ENCODE measurements around the gene NPY. TPM values are rescaled to one million over a fixed set of nuclear protein-coding genes. Genes with fewer than 3 reads are reported as not detected.

Gene NPY
- total RNA-seq, 1 experiment from 2014 or later: not detected

- H3K27me3 ChIP-seq (ENCODE audit: control insufficient read depth, insufficient read depth, low read length): no peaks in the 10 kb centered on the region
- no peak overlapping the region for H3K4me3 ChIP-seq (ENCODE audit: low read depth in 2 of 2, low read length in 2 of 2)
- ChIA-PET POLR2A (no interaction called here), CTCF (no interaction called here)
- ATAC-seq (no peak), DNase-seq (ENCODE audit: low read depth, low spot score) (no peak)
- H3K36me3 ChIP-seq (ENCODE audit: control insufficient read depth, insufficient read depth, low read length): no peaks in the 10 kb centered on the region
- no peak overlapping the region for H3K27ac ChIP-seq (ENCODE audit: low read length)
- intact Hi-C loops (cut with micrococcal nuclease; ENCODE audit: unreplicated experiment) (no loop called here), in situ Hi-C loops (cut with HindIII; ENCODE audit: low pct_unique_long_range_greater_than_20kb, low sequenced_read_pairs) (no loop called here)
- H3K9me3 ChIP-seq (ENCODE audit: control insufficient read depth, insufficient read depth, low read depth, low read length): no peaks in the 10 kb centered on the region
- TF ChIP-seq REST (IDR thresholded peaks at IDR 0.05; ENCODE audit: insufficient read depth in 1 of 2, low read depth in 2 of 2, low read length in 1 of 2): no peak
- TF ChIP-seq TCF7L2 (IDR thresholded peaks at IDR 0.05; ENCODE audit: low read depth, low read length): no peak
- no peak for TF ChIP-seq SIN3A (IDR thresholded peaks at IDR 0.05; ENCODE audit: borderline replicate concordance, insufficient read depth, low read depth, low read length)
- TF ChIP-seq, protein P1, sequence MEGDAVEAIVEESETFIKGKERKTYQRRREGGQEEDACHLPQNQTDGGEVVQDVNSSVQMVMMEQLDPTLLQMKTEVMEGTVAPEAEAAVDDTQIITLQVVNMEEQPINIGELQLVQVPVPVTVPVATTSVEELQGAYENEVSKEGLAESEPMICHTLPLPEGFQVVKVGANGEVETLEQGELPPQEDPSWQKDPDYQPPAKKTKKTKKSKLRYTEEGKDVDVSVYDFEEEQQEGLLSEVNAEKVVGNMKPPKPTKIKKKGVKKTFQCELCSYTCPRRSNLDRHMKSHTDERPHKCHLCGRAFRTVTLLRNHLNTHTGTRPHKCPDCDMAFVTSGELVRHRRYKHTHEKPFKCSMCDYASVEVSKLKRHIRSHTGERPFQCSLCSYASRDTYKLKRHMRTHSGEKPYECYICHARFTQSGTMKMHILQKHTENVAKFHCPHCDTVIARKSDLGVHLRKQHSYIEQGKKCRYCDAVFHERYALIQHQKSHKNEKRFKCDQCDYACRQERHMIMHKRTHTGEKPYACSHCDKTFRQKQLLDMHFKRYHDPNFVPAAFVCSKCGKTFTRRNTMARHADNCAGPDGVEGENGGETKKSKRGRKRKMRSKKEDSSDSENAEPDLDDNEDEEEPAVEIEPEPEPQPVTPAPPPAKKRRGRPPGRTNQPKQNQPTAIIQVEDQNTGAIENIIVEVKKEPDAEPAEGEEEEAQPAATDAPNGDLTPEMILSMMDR (IDR thresholded peaks at IDR 0.05): no peak
- no peak for TF ChIP-seq POLR2AphosphoS5 (IDR thresholded peaks at IDR 0.05; ENCODE audit: low read depth, low read length)
- H3K4me1 ChIP-seq (ENCODE audit: control insufficient read depth, insufficient read depth, low read length): no peaks in the 10 kb centered on the region
- BruUV-seq (replicated peaks): no TSS peak
Observed at GRCh38 chr7:24328050-24328449, 44.1 kb downstream of the NPY start.

GRCh38 chr7:24328894-24329293, 44.9 kb downstream of the NPY start:
- no peak for ATAC-seq
- in situ Hi-C loops (cut with HindIII; ENCODE audit: low pct_unique_long_range_greater_than_20kb, low sequenced_read_pairs): no loop called here

More at GRCh38 chr7:24328894-24329293, 44.9 kb downstream of the NPY start:
- Histone ChIP-seq H3K27me3 (ENCODE audit: control insufficient read depth, insufficient read depth, low read length) (no peaks in the 10 kb centered on the region), H3K27ac (ENCODE audit: low read length) (no peak overlapping the region), H3K36me3 (ENCODE audit: control insufficient read depth, insufficient read depth, low read length) (no peaks in the 10 kb centered on the region), H3K4me3 (ENCODE audit: low read depth in 2 of 2, low read length in 2 of 2) (no peak overlapping the region), H3K4me1 (ENCODE audit: control insufficient read depth, insufficient read depth, low read length) (no peaks in the 10 kb centered on the region), H3K9me3 (ENCODE audit: control insufficient read depth, insufficient read depth, low read depth, low read length) (no peaks in the 10 kb centered on the region)
- POLR2A ChIA-PET: no interaction called here
- TF ChIP-seq, protein P1 (IDR thresholded peaks at IDR 0.05): no peak
- TF ChIP-seq REST (IDR thresholded peaks at IDR 0.05; ENCODE audit: insufficient read depth in 1 of 2, low read depth in 2 of 2, low read length in 1 of 2) (no peak), SIN3A (IDR thresholded peaks at IDR 0.05; ENCODE audit: borderline replicate concordance, insufficient read depth, low read depth, low read length) (no peak)
- BruUV-seq (replicated peaks): no TSS peak
- CTCF ChIA-PET: no interaction called here
- intact Hi-C loops (cut with micrococcal nuclease; ENCODE audit: unreplicated experiment): no loop called here
- DNase-seq (ENCODE audit: low read depth, low spot score): no peak

All from Panc1 (cell line).